ENCODE measurements around the gene BANP.

DNA sequence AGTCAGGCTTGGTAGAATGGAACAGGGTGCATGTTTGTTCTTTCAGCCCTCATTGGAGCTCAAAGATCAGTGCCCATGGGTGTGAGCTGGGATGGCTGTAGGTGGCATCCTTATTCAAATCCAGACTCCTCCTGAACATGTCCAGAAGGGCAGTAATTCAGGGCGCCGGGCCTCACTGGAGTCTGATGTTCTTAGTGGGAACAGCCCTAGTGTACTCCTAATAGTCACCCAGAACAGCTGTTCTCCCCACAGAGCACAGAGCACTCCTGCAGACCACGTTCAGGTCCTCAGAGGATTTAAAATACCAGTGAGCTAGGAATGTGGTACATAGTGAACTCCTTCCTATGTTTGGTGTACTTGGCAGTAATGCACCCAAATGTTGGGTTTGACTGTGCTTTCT is 96.2 kb downstream of the BANP start:
- TF ChIP-seq POLR2A (IDR thresholded peaks at IDR 0.05; ENCODE audit: low read length) = no peak
- no peak for TF ChIP-seq GATA1 (IDR thresholded peaks at IDR 0.05; ENCODE audit: low read depth, low read length)

Measured in erythroblast (primary cell).